ENCODE data around the gene CTNNBL1. TPM values are rescaled to one million over a fixed set of nuclear protein-coding genes. Genes with fewer than 3 reads are reported as not detected.

CTNNBL1 gene
- total RNA-seq, 2 experiments from 2014 or later, result 67.3 to 74.9 TPM

- ATAC-seq (no peak), DNase-seq (no peak)
- Mint-ChIP-seq H3K4me3 (no peak overlapping the region), H3K9me3 (no peaks in the 10 kb centered on the region), H3K4me1 (ENCODE audit: low read depth) (peaks cover 22% of the 10 kb centered on the region), H3K27ac (no peak overlapping the region), H3K27me3 (no peaks in the 10 kb centered on the region), H3K36me3 (ENCODE audit: low read depth) (peaks cover 9% of the 10 kb centered on the region)
- ChIA-PET POLR2A (no interaction called here), CTCF (interaction anchor here (2.0 kb wide), 1 partner anchor 10 kb away, joined by 4 read pairs; no protein-coding TSS in a partner anchor)
- TF ChIP-seq CTCF (IDR thresholded peaks at IDR 0.05), result no peak
- intact Hi-C loops (cut with micrococcal nuclease), result no loop called here
These were observed 12.5 kb downstream of the CTNNBL1 start for GRCh38 chr20:37706298-37706697.

GRCh38 chr20:37711001-37711400 is 17.2 kb downstream of the CTNNBL1 start:
- Mint-ChIP-seq H3K9me3 (no peaks in the 10 kb centered on the region), H3K27me3 (no peaks in the 10 kb centered on the region), H3K4me3 (no peak overlapping the region), H3K4me1 (ENCODE audit: low read depth) (peaks cover 34% of the 10 kb centered on the region), H3K27ac (no peak overlapping the region), H3K36me3 (ENCODE audit: low read depth) (peaks cover 15% of the 10 kb centered on the region)
- ChIA-PET CTCF (no interaction called here), POLR2A (no interaction called here)
- ATAC-seq (no peak), DNase-seq (no peak)
- TF ChIP-seq CTCF (IDR thresholded peaks at IDR 0.05), result no peak
- intact Hi-C loops (cut with micrococcal nuclease), result no loop called here

- H3K9me3 Mint-ChIP-seq, result no peaks in the 10 kb centered on the region
- CTCF ChIA-PET, result no interaction called here
- no peak overlapping the region for H3K27ac Mint-ChIP-seq
- intact Hi-C loops (cut with micrococcal nuclease), result no loop called here
- TF ChIP-seq CTCF (IDR thresholded peaks at IDR 0.05), result no peak
- DNase-seq, result no peak
- POLR2A ChIA-PET, result no interaction called here
- peaks cover 19% of the 10 kb centered on the region for H3K36me3 Mint-ChIP-seq (ENCODE audit: low read depth)
- peaks cover 31% of the 10 kb centered on the region for H3K4me1 Mint-ChIP-seq (ENCODE audit: low read depth)
- no peak for ATAC-seq
- no peak overlapping the region for H3K4me3 Mint-ChIP-seq
- no peaks in the 10 kb centered on the region for H3K27me3 Mint-ChIP-seq
These were observed 18.4 kb downstream of the CTNNBL1 start for GRCh38 chr20:37711994-37712964.

GRCh38 chr20:37713396-37713795 is 19.6 kb downstream of the CTNNBL1 start:
- CTCF ChIA-PET, result no interaction called here
- no peak overlapping the region for H3K27ac Mint-ChIP-seq
- no peak overlapping the region for H3K4me3 Mint-ChIP-seq
- H3K36me3 Mint-ChIP-seq (ENCODE audit: low read depth), result peaks cover 18% of the 10 kb centered on the region
- intact Hi-C loops (cut with micrococcal nuclease), result no loop called here
- POLR2A ChIA-PET, result interaction anchor here (0.6 kb wide), 1 partner anchor 15 kb away, joined by 3 read pairs; no protein-coding TSS in a partner anchor
- no peaks in the 10 kb centered on the region for H3K27me3 Mint-ChIP-seq
- H3K9me3 Mint-ChIP-seq, result no peaks in the 10 kb centered on the region
- ATAC-seq (no peak), DNase-seq (no peak)
- TF ChIP-seq CTCF (IDR thresholded peaks at IDR 0.05), result no peak
- H3K4me1 Mint-ChIP-seq (ENCODE audit: low read depth), result peaks cover 24% of the 10 kb centered on the region

- Mint-ChIP-seq H3K4me1 (ENCODE audit: low read depth) (peaks cover 17% of the 10 kb centered on the region), H3K27ac (no peak overlapping the region), H3K36me3 (ENCODE audit: low read depth) (peaks cover 25% of the 10 kb centered on the region), H3K9me3 (peaks cover 3% of the 10 kb centered on the region), H3K4me3 (no peak overlapping the region), H3K27me3 (no peaks in the 10 kb centered on the region)
- ATAC-seq (no peak), DNase-seq (no peak)
- no peak for TF ChIP-seq CTCF (IDR thresholded peaks at IDR 0.05)
- CTCF ChIA-PET, result no interaction called here
- POLR2A ChIA-PET, result no interaction called here
- intact Hi-C loops (cut with micrococcal nuclease), result no loop called here
These were observed 21.3 kb downstream of the CTNNBL1 start for GRCh38 chr20:37714978-37715672.
